SU-DHL-6 (cell line): ENCODE results near the gene RLN3.

Experiments used
- H2AFZ ChIP-seq: fragments of 200-600 bp; sonication (generic); 2 replicates; pipeline ENCODE4 v1.6.1; 2014; ENCODE audit warnings: low read depth, mild to moderate bottlenecking, moderate library complexity, mixed read lengths, antibody characterized with exemption, low read length; ENCODE audit not compliant: severe bottlenecking
- H3F3A ChIP-seq: fragments of 200-600 bp; shearing (Covaris generic); 2 replicates; pipeline ENCODE4 v1.6.0; 2016; ENCODE audit warnings: antibody characterized with exemption, mild to moderate bottlenecking; ENCODE audit not compliant: insufficient read depth
- H3K27ac ChIP-seq: fragments of 200-600 bp; sonication (generic); 2 replicates; pipeline ENCODE4 v1.5.1; 2016; ENCODE audit warnings: low read depth, mild to moderate bottlenecking, low read length, moderate library complexity, mixed read lengths
- H3K27me3 ChIP-seq: fragments of 200-600 bp; sonication (generic), shearing (Covaris generic); 2 replicates; pipeline ENCODE4 v1.6.0; 2014; ENCODE audit warnings: mild to moderate bottlenecking, low read length
- H3K36me3 ChIP-seq: fragments of 200-600 bp; sonication (generic); 2 replicates; pipeline ENCODE4 v1.6.1; 2014; ENCODE audit warnings: mild to moderate bottlenecking, low read length, mixed read lengths
- H3K4me2 ChIP-seq: fragments of 300-600, 200-600 bp; shearing (Covaris generic), sonication (generic); 2 replicates; pipeline ENCODE4 v1.6.0; 2014; ENCODE audit warnings: low read length, low read depth, mild to moderate bottlenecking; ENCODE audit not compliant: poor library complexity, severe bottlenecking
- H3K4me3 ChIP-seq: fragments of 200-600 bp; sonication (generic); 2 replicates; pipeline ENCODE4 v1.5.1; 2014; ENCODE audit warnings: antibody characterized with exemption, low read length, mild to moderate bottlenecking, mixed read lengths; ENCODE audit not compliant: insufficient read depth, poor library complexity, severe bottlenecking
- H3K79me2 ChIP-seq: fragments of 200-600 bp; sonication (generic); 2 replicates; pipeline ENCODE4 v1.6.1; 2014; ENCODE audit warnings: mild to moderate bottlenecking, low read length, moderate library complexity; ENCODE audit not compliant: insufficient read depth
- H3K9ac ChIP-seq: fragments of 200-600 bp; sonication (generic); 2 replicates; pipeline ENCODE4 v1.7.0; 2014; ENCODE audit warnings: mild to moderate bottlenecking, low read length
- H3K9me2 ChIP-seq: fragments of 200-600 bp; sonication (generic); replicated peaks from 2 replicates; pipeline ENCODE4 v1.6.1; 2014; ENCODE audit warnings: low read length; ENCODE audit not compliant: insufficient read depth
- H3K9me3 ChIP-seq: fragments of 200-600 bp; sonication (generic); 2 replicates; pipeline ENCODE4 v1.6.1; 2014; ENCODE audit warnings: low read length, mixed read lengths; ENCODE audit not compliant: insufficient read depth
- H4K20me1 ChIP-seq: fragments of 200-600 bp; sonication (generic); 2 replicates; pipeline ENCODE4 v1.6.1; 2014; ENCODE audit warnings: low read depth, mild to moderate bottlenecking, antibody characterized with exemption, low read length, moderate library complexity, mixed read lengths
- EZH2phosphoT487 ChIP-seq: fragments of 200-600 bp; sonication (generic), shearing (Covaris generic); conservative IDR thresholded peaks from 2 replicates; pipeline ENCODE4 v1.6.1; 2018; ENCODE audit warnings: mild to moderate bottlenecking, antibody characterized with exemption, low read length, moderate library complexity, mixed read lengths
- TF ChIP-seq, protein P1 (sequence below): fragments of 200-600 bp; sonication (generic); IDR thresholded peaks from one replicate; pipeline ENCODE4 v1.5.1; 2017; ENCODE audit warnings: antibody characterized with exemption, mild to moderate bottlenecking, low read length, moderate library complexity; ENCODE audit not compliant: insufficient read depth, poor library complexity, severe bottlenecking

Gene RLN3

DNA sequence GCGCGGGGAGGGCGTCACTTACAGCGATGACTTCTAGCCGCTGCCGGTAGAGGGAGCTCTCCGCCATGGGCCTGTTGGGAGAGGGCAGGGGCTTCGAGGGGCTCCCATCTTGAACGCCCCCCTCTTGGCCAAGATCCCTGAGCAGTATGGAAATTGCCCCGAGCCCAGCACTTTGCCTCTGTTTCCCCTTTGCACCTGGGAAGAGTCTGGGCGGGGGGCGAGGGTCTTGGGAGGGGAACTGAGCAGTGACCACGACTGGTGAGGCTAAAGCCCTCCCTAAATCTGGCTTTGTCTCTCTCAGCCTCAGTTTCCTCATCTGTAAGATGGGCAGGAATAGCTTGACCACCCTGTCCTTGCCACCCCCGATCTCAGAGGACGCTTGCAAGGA, 31.1 kb downstream of the RLN3 start:
- H3K79me2 ChIP-seq, result no peaks in the 10 kb centered on the region
- H3K9me2 ChIP-seq, result no peaks in the 10 kb centered on the region
- TF ChIP-seq, protein P1, sequence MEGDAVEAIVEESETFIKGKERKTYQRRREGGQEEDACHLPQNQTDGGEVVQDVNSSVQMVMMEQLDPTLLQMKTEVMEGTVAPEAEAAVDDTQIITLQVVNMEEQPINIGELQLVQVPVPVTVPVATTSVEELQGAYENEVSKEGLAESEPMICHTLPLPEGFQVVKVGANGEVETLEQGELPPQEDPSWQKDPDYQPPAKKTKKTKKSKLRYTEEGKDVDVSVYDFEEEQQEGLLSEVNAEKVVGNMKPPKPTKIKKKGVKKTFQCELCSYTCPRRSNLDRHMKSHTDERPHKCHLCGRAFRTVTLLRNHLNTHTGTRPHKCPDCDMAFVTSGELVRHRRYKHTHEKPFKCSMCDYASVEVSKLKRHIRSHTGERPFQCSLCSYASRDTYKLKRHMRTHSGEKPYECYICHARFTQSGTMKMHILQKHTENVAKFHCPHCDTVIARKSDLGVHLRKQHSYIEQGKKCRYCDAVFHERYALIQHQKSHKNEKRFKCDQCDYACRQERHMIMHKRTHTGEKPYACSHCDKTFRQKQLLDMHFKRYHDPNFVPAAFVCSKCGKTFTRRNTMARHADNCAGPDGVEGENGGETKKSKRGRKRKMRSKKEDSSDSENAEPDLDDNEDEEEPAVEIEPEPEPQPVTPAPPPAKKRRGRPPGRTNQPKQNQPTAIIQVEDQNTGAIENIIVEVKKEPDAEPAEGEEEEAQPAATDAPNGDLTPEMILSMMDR, result peak; percentile 53
- TF ChIP-seq EZH2phosphoT487, result no peak
- no peaks in the 10 kb centered on the region for H3K36me3 ChIP-seq
- H3F3A ChIP-seq, result no peaks in the 10 kb centered on the region
- H3K4me3 ChIP-seq, result no peak overlapping the region
- H3K9ac ChIP-seq, result no peak overlapping the region
- no peak overlapping the region for H2AFZ ChIP-seq
- H3K9me3 ChIP-seq, result no peaks in the 10 kb centered on the region
- no peak overlapping the region for H3K27ac ChIP-seq
- no peaks in the 10 kb centered on the region for H4K20me1 ChIP-seq
- H3K27me3 ChIP-seq, result 0 out of 2 replicates have a peak, but pooled peaks cover 4% of the 10 kb centered on the region
- no peak overlapping the region for H3K4me2 ChIP-seq

DNA sequence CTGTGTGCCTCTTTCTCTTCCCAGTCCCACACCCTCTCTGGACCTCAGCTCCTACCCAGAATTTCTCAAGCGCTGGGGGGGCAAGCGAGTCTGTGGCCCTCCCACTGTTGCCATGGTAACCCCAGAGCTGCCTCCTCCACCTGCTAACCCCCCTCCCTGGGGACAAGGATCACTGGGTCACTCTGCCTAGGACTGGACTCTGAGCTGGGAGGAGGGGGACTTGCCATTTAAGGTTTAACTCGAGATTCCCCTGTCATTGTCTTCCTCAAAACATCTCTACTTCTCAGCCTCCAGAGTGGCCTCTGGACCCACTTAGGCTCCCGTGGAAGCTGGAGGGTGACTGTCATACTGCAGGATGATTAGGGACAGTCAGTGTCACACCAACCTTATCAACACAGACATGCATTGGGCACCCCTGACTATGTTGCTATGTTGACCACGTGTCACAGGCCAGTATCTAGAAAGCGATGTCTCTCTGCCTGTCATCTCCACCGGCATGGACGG, 31.8 kb downstream of the RLN3 start:
- H3K4me2 ChIP-seq, result no peak overlapping the region

DNA sequence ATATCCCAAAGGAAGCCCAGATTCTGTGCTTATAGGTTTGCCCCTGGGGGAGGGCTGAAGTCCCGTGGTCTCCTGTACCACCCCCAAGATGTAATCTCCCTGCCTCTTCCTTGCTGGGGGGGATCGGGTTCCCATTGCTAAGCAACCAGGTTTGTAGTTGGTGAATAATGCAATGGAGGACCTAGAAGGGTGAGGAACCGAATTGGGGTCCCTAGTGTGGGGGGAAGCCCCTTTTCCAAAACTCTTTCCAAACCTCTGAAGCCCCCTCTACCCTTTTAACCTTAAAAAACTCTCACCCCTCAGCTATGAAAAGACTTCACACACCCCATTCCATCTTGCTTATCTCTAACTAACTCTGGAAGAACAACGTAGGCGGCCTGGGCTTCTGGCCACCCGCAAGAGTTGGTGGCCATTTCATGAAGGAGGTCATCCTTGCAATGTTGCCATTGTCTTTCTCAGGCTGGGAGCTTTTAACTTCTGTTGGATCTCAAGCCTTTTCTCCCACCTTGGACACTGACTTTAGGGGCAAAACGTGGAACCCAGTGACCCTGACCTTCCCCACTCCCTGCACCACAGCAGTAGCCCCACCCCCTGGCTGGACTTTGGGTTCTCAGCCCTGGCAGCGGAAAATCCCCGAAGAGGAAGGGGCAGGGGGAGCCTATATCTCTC, 33.3 kb downstream of the RLN3 start:
- Histone ChIP-seq H3K9ac (no peak overlapping the region), H3K9me2 (no peaks in the 10 kb centered on the region), H4K20me1 (no peaks in the 10 kb centered on the region), H3K9me3 (no peaks in the 10 kb centered on the region), H3K79me2 (no peaks in the 10 kb centered on the region), H3K27ac (no peak overlapping the region), H3F3A (no peaks in the 10 kb centered on the region), H3K4me2 (no peak overlapping the region), H3K27me3 (0 out of 2 replicates have a peak, but pooled peaks cover 4% of the 10 kb centered on the region), H2AFZ (no peak overlapping the region), H3K36me3 (no peaks in the 10 kb centered on the region), H3K4me3 (no peak overlapping the region)
- TF ChIP-seq, protein P1, result no peak
- no peak for TF ChIP-seq EZH2phosphoT487

More for the DNA sequence above, 31.8 kb downstream of the RLN3 start:
- no peak overlapping the region for H3K4me3 ChIP-seq
- H3K9me3 ChIP-seq, result no peaks in the 10 kb centered on the region
- no peak for TF ChIP-seq EZH2phosphoT487
- TF ChIP-seq, protein P1, result no peak
- H3K27ac ChIP-seq, result no peak overlapping the region
- H4K20me1 ChIP-seq, result no peaks in the 10 kb centered on the region
- H2AFZ ChIP-seq, result no peak overlapping the region
- no peaks in the 10 kb centered on the region for H3K9me2 ChIP-seq
- H3K79me2 ChIP-seq, result no peaks in the 10 kb centered on the region
- no peak overlapping the region for H3K9ac ChIP-seq
- H3K27me3 ChIP-seq, result 0 out of 2 replicates have a peak, but pooled peaks cover 4% of the 10 kb centered on the region
- no peaks in the 10 kb centered on the region for H3F3A ChIP-seq
- no peaks in the 10 kb centered on the region for H3K36me3 ChIP-seq
